ENCODE data around the gene OPA3. TPM values are rescaled to one million over a fixed set of nuclear protein-coding genes. Genes with fewer than 3 reads are reported as not detected.

OPA3 gene
- total RNA-seq, 1 donor from 2014 or later = 10.5 TPM

- Mint-ChIP-seq H3K4me1 (ENCODE audit: low read depth, unreplicated experiment) (peaks cover 8% of the 10 kb centered on the region), H3K36me3 (ENCODE audit: unreplicated experiment) (no peaks in the 10 kb centered on the region), H3K9me3 (ENCODE audit: unreplicated experiment) (peaks cover 4% of the 10 kb centered on the region), H3K4me3 (ENCODE audit: unreplicated experiment) (no peak overlapping the region), H3K27ac (ENCODE audit: unreplicated experiment) (no peak overlapping the region), H3K27me3 (ENCODE audit: unreplicated experiment) (peaks cover 6% of the 10 kb centered on the region)
- no peak for TF ChIP-seq CTCF (IDR thresholded peaks at IDR 0.05; ENCODE audit: partially characterized antibody, unreplicated experiment)
- no peak for DNase-seq
These were observed 5.7 kb downstream of the OPA3 start for GRCh38 chr19:45578861-45579260.

GRCh38 chr19:45577111-45577905, 7.3 kb downstream of the OPA3 start:
- H3K27me3 Mint-ChIP-seq (ENCODE audit: unreplicated experiment) = peaks cover 4% of the 10 kb centered on the region
- H3K36me3 Mint-ChIP-seq (ENCODE audit: unreplicated experiment) = no peaks in the 10 kb centered on the region
- no peak overlapping the region for H3K4me3 Mint-ChIP-seq (ENCODE audit: unreplicated experiment)
- no peak for TF ChIP-seq CTCF (IDR thresholded peaks at IDR 0.05; ENCODE audit: partially characterized antibody, unreplicated experiment)
- H3K27ac Mint-ChIP-seq (ENCODE audit: unreplicated experiment) = peak overlapping the region; percentile 2
- peaks cover 4% of the 10 kb centered on the region for H3K9me3 Mint-ChIP-seq (ENCODE audit: unreplicated experiment)
- H3K4me1 Mint-ChIP-seq (ENCODE audit: low read depth, unreplicated experiment) = peaks cover 5% of the 10 kb centered on the region
- DNase-seq = no peak

- no peaks in the 10 kb centered on the region for H3K36me3 Mint-ChIP-seq (ENCODE audit: unreplicated experiment)
- peaks cover 5% of the 10 kb centered on the region for H3K4me1 Mint-ChIP-seq (ENCODE audit: low read depth, unreplicated experiment)
- H3K27ac Mint-ChIP-seq (ENCODE audit: unreplicated experiment) = no peak overlapping the region
- DNase-seq = no peak
- no peak for TF ChIP-seq CTCF (IDR thresholded peaks at IDR 0.05; ENCODE audit: partially characterized antibody, unreplicated experiment)
- H3K4me3 Mint-ChIP-seq (ENCODE audit: unreplicated experiment) = no peak overlapping the region
- peaks cover 4% of the 10 kb centered on the region for H3K9me3 Mint-ChIP-seq (ENCODE audit: unreplicated experiment)
- peaks cover 3% of the 10 kb centered on the region for H3K27me3 Mint-ChIP-seq (ENCODE audit: unreplicated experiment)
These were observed 7.9 kb downstream of the OPA3 start for GRCh38 chr19:45576682-45577081.

- H3K27ac Mint-ChIP-seq (ENCODE audit: unreplicated experiment) = no peak overlapping the region
- peaks cover 5% of the 10 kb centered on the region for H3K4me1 Mint-ChIP-seq (ENCODE audit: low read depth, unreplicated experiment)
- H3K9me3 Mint-ChIP-seq (ENCODE audit: unreplicated experiment) = peaks cover 4% of the 10 kb centered on the region
- TF ChIP-seq CTCF (IDR thresholded peaks at IDR 0.05; ENCODE audit: partially characterized antibody, unreplicated experiment) = no peak
- peaks cover 3% of the 10 kb centered on the region for H3K27me3 Mint-ChIP-seq (ENCODE audit: unreplicated experiment)
- H3K36me3 Mint-ChIP-seq (ENCODE audit: unreplicated experiment) = no peaks in the 10 kb centered on the region
- no peak for DNase-seq
- H3K4me3 Mint-ChIP-seq (ENCODE audit: unreplicated experiment) = no peak overlapping the region
These were observed 9.4 kb downstream of the OPA3 start for GRCh38 chr19:45575216-45575615.

GRCh38 chr19:45574526-45574925, 10.1 kb downstream of the OPA3 start:
- Mint-ChIP-seq H3K9me3 (ENCODE audit: unreplicated experiment) (peaks cover 6% of the 10 kb centered on the region), H3K27ac (ENCODE audit: unreplicated experiment) (no peak overlapping the region), H3K4me1 (ENCODE audit: low read depth, unreplicated experiment) (peaks cover 5% of the 10 kb centered on the region), H3K4me3 (ENCODE audit: unreplicated experiment) (no peak overlapping the region), H3K27me3 (ENCODE audit: unreplicated experiment) (peaks cover 3% of the 10 kb centered on the region), H3K36me3 (ENCODE audit: unreplicated experiment) (no peaks in the 10 kb centered on the region)
- no peak for DNase-seq
- no peak for TF ChIP-seq CTCF (IDR thresholded peaks at IDR 0.05; ENCODE audit: partially characterized antibody, unreplicated experiment)
